Embryonic facial prominence (tissue), 1 donor: ENCODE results near the gene AVPI1.

Experiments used
- DNase-seq: peaks from one replicate; pipeline ENCODE4 v3.0.0-alpha.2; 2016; ENCODE audit errors: extremely low spot score

AVPI1 gene, protein sequence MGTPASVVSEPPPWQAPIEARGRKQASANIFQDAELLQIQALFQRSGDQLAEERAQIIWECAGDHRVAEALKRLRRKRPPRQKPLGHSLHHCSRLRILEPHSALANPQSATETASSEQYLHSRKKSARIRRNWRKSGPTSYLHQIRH

DNA sequence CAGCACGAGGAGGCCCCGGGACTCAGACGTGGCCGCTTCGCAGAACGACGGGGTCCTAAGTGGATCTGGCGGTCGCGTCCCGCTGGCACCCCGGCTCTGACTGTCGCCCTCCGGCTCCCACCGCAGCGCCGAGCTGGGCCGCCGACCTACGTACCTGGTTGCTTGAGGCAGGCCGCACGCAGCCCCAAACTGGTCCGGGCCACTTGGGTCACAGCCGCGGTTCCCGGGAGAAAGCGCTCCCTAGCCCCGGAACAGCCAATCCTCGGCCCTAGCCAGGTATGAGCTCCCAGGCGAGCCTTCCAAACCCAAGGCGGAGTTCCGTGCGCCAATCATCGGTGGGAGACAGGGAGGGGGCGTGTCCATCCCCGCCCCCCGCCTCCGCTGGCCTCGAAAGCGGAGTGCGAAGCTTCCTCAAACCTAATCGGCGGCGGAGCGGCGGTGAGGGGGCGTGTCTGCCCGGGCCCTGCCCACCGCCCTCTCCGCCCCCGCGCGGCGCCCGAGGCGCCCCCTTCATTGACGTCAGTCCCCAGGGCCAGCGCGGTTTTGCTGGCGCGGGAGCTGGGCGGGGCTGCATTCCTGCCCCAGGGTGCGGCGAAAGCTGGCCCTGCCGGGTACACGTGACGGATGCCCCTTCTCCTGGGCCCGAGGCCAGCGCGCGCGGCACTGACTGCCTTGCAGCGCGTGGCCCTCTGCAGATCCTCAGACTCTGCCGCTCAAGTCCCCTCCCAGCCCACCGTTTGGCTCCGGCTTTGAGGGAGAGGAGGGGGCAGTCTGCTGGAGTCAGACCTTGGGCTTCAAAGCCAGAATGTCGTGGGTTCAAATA, at the start of gene AVPI1:
TSS of gene AVPI1 (minus strand) at position 280 of the 823 bp plus-strand sequence. CDS start 7,336 bp downstream, outside the sequence.
- DNase-seq = peak; percentile 95

DNA sequence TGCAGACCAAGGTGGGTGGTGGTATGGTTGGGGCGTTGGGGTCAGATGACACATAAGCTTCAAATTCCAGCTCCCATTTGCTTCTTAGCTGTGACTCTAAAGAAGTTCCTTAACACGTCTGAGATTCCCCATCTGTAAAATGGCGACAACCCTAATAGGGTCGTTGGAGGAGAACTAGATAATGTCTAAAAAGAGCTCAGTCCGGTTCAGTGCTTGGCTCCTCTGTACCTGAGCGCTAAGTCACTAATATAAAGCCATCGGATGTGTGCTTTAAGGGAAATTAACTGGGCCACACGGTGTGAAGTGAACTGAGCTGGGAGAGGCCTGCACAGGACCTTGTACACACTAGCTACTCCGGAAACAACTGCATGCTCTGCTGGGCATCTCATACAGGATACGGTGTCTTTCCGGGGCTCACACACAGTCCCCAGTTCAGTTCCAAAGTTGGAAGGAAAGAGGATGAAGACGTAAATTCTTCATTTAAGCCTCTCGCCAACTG, 49.4 kb upstream of the AVPI1 start:
- no peak for DNase-seq

DNA sequence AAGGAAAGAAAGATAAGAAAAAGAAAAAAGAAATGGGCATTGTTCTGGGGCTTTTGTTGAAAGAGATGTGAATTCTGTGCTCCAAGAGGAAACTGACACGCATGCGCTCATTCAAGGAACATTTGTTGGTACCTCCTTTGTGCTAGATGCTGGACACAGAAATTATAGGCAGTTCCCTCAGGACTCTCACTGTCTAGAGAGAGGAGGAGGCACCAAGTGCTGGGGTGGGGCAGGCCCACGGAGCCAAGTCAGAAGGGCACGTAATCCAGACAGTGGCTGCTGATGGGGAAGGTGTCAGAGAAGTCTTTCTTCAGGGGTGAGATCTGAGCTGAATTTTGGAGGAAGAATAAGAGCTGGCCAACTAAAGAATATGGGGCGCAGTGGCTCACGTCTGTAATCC, 47.0 kb upstream of the AVPI1 start:
- no peak for DNase-seq

DNA sequence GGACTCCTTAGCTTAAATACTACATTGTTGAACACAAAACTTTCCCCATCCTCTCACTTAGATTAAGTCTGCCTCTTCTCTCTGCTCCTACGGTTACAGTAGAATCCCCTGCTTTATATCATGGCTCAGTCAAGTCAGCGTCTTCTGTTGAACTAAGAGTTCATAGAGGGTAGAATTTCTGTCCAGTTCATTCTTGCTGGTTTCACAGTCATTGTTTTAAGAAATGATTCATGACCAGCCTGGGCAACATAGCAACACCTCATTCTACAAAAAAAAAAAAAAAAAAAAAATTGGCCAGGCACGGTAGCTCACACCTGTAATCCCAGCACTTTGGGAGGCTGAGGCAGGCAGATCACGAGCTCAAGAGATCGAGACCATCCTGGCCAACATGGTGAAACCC, 46.2 kb upstream of the AVPI1 start:
- DNase-seq = no peak

DNA sequence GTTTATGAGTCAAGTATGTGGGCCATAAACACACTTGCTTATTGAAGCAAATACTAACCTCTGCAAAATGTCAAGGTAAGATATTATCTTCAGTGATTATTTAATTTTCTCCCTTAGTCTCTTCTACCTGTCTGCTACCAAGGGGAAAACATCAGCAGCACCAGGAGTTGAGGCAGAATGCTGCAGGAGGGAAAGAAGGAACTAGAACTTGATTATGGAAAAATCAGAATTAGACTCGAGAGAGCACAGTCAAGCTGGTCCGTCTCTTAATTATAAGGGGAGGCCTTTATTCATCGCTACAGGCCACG, 45.0 kb upstream of the AVPI1 start:
- DNase-seq = no peak

DNA sequence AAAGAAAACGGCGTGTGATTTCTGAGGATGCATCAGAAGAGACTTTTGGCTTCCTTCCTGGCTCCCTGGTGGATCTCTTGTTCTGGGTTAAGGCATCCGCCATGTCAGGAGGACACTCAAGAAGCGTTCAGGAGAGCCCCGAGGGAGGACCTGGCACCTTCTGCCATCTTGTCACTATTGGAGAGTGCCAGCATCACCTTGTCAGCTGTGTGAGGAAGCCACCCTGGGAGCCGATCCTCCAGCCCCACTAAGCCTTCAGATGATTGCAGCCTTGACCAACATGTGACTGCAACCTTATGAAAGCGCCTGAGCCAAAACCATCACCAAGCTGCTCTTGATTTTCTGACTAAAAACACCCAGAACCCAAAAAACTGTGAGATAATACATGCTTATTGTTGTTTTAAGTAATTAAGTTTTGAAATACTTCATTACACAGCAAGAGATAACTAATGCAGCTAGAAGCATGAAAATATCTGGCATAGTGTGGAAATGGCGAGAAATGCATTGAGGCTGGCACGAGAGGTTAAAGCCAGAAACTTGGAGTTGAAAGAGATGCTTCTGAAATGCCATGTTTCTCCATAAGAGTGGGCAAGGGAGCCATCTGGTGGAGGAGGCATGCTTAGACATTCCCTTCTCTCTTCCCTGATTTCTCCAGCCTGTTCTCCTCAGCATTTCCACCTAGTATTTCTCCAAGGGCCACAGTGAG, 44.5 kb upstream of the AVPI1 start:
- peak; percentile 61 for DNase-seq

DNA sequence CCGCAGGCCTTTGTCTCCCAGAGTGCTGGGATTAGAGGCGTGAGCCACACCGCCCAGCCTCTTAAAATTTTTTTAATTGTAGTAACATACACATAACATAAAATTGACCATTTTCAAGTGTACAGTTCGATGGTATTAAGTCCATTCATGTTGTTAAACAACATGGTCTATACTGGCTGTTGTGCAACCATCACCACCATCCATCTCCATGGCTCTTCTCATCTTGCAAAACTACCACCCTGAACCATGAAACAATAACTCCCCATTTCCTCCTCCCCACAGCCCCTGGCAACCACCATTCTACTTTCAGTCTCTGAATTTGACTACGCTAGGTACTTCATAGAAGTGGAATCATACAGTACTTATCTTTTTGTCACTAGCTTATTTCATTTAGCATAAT, 42.0 kb upstream of the AVPI1 start:
- no peak for DNase-seq

DNA sequence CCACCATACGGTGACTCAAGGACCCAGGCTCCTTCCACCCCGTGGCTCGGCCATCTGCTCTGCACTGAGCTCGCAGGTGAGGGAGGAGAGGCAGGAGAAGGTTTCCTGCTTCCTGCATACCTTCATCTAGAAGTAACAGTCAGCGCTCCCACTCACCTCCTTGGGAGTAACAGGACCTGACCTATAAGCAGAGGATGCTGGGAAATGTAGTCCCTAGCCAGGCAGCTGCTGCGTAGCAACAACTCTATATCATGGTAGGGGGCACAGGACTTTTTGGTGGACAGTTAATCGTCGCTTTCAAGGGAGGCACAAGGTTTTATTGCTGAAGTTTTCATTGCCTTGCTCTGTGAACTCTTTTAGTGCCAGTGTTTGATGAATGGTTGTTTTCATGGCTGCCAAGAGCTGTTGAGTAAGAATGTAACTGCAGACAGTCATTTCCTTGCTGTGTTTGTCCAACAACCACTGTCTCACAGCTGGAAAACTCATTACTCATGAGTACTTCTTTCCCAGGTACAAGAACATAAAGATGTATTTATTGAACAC, 39.7 kb upstream of the AVPI1 start:
- no peak for DNase-seq

DNA sequence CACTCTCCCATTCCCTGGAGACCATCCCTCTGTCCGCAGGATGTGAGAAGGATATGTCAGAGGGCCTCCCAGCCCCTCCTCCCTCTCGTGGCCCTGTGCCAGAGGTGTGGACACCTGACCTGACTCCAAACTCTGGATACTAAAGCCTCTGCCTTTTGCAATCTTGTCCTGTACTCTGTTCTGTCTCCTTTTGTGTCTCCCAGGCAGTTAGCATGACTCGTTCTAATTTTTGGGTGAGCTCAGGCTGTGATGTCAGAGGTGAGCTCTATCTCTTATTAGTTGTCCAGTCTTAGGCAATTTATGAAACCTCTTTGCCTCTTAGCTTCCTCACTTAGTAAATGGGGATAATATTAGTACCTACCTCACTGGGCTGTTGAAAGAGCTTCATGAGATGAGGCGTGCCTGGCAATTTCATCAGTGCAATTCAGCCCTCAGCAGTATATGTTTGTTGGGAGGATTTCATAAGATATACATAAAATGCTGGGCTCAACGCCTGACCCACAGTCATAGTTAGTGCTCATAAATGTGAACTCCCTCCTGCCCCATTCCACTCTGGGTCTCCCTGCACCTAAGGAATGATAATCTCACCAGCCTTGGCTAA, 37.4 kb upstream of the AVPI1 start:
- no peak for DNase-seq

DNA sequence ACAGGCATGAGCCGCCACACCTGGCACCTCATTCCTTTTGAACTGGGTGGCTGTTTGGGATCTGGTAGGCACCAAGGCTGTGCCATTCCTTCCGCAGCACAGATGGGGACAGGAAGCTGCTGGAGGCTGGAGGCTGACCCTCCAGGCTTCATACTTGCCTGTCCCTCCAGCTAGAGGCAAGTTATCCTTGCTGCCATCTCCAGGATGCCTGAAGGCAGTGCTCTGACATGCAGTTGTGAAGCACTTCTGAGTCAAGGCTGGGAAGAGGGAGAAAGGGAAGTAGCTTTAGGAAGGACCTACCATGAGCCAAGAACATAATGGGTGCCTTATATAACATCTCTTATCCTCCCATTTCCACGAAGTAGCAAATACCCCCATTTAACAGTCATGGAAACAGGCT, 36.0 kb upstream of the AVPI1 start:
- DNase-seq = no peak

DNA sequence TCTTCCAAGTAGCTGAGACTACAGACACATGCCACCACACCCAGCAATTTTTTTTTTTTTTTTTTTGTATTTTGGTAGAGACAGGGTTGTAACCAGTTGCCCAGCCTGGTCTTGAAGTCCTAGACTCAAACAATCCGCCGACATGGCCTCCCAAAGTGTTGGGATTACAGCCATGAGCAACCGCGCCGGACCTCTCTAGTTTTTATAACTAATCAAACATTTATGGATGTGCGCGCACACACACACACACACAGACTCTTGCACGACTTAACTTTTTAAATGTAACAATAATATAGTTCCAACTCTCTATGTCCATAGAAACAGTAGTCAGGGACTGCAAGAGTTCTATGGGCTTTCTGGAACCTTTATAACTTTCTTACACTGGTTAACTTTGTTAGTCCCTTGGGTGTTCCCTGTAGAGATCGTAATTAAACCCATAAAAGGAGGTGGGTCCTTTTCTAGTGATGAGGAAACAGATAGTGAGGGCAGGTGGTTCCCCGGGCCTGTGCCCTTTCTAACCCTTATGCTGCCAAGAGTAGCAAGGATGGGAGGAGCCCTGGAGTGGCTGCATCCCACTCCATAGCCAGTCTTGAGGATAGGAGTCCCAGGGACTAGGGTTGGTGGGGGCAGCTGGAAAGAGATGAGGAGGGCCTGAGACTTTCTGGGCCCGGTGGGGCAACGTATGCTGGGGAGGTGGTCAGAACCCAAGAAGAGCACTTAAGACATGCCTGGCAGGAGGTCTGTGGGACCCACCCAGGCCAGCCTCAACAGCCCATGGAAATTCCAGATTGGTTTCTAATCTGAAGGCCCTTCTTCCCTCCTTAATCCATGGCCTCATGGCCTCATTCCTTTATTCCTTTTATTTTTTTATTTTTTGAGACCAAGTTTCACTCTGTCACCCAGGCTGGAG, 35.1 kb upstream of the AVPI1 start:
- DNase-seq = no peak

DNA sequence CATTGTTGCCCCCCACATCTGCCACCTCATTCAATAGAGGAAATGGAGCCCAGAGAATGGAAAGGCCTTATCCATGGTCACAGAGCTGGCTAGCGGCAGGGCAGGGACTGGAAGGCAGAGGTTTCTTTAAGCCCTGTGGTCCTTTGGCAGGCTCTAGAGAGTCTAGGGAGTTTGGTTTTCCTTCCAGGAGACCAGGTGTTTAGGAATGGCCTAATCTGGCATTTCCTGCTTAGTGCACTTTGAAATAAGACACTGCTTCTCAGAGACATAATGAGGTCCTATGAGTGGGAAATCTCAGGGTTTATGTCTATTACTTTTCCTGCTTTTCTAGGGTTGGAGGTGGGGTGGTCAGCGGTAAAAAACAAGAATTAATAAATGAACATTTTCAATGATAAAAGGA, 32.6 kb upstream of the AVPI1 start:
- DNase-seq = no peak

DNA sequence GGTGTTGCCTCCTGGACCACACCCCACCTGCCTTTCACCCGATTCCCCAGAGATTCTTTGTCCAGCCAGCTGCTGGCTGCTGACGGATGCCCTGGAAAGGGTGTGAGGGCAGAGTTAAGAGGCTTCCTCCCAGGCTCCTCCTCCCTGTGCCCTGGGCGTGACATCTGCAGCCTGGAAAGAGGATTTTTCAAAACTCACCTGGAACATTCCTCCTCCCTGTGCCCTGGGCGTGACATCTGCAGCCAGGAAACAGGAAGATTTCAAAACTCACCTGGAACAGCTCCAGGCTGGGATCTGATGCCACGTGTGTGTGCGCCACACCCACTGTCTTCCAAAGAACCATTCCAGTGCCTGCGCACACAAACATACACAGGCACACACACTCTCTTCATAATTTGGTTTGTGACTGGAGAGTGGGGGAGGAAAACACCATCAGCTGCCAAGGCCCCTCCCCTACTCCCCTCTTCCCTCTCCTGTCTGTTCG, 31.7 kb upstream of the AVPI1 start:
- DNase-seq = no peak

DNA sequence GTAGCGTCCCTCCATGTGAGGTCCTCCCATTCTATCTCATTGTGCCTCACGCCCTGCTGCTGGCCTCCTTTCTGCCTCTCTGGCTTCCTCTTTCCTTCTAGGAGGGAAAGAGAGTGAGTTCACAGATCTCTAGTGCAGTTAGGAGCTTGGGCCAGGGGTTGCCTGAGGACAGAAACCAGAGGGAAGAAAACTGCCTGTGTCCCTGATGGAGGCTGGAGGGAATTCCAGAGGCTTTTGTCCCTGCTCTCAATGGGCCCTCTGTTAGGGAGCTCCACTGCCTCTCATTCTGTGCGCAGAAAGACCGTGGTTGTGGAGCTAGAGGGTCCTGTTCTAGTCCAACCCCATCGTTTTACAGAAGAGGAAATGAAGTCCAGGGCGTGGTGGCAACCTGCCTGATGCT, 31.1 kb upstream of the AVPI1 start:
- DNase-seq = no peak

DNA sequence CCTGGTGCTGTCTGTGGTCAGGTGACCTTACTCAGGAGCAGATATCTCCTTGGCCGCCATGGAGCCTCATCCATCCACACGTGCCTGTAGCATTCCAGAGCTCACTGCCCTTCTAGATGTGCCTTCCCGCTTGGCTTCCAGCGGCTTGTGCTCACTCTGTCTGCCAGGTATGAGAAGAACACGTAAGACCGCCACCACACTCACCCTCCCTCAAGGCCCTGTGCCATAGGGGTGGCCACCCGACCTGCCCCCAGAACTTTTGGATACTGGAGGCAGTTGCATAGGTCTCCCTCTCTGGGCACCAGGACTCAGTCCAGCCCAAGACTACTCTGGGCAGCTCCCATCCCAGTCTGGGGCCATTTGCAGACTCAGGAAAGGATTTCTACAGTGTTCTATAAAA, 30.6 kb upstream of the AVPI1 start:
- no peak for DNase-seq

DNA sequence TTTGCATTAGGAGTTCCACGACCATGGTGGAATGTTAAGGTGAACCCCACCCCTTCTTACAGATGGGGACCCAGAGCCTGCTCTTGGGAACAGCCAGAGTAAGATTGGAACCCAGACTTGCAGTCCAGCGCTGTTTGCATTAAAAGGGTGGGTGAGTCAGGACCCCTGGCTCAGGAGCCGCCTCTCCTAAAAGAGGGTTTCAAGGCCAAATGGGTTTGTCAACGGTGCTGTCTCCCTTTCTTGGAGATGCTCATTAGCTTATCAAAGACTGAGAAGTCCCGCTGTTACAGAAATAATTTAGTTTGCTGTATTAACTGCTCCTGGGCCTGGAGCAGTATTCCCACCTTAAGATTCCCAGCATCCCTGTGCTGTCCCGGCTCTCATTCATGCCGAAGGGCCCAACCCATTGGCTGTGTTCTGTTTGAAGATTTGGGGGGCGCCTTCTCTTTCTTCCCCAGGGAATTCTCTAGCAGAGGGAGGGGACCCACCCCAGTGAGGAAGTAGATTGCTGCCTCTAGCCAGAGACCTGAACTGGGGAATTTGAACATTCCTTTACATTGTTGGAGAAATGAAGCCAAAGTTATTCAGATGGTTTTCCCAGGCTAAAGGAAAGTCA, 28.3 kb upstream of the AVPI1 start:
- no peak for DNase-seq

DNA sequence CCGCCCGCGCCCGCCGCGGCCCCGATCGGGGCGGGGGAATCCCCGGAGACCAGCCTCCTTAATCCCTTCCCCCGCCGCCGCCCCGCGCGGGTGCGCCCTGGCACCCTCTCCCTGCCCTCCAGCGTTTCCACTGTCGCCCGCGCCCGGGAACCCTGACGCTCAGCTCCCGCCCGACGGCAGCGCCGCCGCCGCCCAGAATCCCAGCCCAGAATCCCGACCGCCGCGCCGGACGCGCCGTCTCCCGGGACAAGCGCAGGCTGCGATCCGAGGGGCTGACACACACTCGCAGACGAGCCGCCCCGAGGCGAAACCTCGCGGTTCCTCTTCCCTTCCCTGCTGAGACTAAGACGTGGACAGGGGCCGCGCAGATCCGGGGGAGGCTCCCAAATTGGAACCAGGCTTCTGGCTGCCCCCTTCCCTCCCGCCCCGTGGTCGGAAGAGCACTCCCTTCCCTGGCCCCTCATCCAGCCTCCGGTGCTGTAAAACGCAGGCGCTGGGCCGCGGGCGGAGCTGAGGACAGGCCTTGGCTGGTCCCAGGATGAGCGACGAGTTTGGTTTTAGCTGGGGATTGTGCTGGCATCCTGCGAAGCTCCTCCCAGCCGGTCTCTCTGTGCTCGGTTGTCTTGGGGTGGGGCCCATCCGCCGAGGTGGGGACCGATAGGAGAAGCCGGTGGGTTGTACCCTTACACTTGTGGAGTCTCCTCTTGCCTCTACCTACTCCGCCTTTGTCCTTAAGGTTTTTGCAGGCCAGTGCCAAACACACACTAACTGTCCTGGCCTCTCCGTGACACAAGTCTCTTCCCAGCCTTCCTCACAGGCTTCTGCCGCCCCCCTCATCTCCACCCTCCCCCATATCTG, 27.6 kb upstream of the AVPI1 start:
- DNase-seq = peak; percentile 75

DNA sequence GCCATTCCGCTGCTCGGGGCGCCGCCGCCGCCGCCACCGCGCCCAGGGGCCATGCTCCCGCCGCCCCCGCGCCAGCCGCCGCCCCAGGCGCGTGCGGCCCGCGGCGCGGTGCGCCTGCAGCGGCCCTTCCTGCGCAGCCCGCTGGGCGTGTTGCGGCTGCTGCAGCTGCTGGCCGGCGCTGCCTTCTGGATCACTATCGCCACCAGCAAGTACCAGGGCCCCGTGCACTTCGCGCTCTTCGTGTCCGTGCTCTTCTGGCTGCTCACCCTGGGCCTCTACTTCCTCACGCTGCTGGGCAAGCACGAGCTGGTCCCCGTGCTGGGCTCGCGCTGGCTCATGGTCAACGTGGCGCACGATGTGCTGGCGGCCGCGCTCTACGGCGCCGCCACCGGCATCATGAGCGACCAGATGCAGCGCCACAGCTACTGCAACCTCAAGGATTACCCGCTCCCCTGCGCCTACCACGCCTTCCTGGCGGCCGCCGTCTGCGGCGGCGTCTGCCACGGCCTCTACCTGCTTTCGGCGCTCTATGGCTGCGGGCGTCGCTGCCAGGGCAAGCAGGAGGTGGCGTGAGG, 26.9 kb upstream of the AVPI1 start:
- no peak for DNase-seq

DNA sequence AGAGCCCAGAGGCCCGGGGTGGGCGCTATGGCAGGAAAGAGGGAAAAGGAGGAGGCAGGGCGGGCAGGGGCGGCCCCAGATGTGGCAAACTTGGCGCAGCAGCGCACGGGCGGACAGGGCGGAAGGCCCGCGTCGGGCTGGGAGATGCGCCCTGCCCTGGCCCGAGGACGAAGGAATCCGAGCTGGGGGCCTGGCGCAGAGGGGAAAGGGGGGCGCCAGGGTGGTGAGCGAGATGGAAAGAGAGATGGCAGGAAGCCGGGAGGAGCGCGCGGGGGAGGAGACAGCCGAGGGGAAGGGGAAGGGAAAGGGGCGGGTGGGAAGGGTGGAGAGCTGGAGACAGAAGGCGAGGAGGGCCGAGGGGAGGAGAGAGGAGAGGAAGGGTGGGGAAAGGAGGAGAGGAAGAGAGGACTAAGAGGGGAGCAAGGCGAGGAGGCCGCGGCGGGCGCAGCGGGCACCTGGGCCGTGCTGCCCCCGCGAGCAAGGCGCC, 26.3 kb upstream of the AVPI1 start, which contains the start of gene MARVELD1:
TSS of gene MARVELD1 (plus strand) at position 392 of the 487 bp plus-strand sequence. CDS start 147 bp downstream, outside the sequence.
- peak; percentile 89 for DNase-seq
